HepG2 (cell line): ENCODE data around the gene AP1AR.

ENCODE experiments used
- CREB3 ChIP-seq: sonication (generic); formaldehyde crosslinking; IDR thresholded peaks from 2 replicates; pipeline ENCODE4 v1.5.0; 2020; ENCODE audit warnings: missing genetic modification reagents
- CTCF ChIP-seq: sonication (generic); formaldehyde crosslinking; IDR thresholded peaks from 2 replicates; pipeline ENCODE4 v1.5.0; 2020; ENCODE audit warnings: mild to moderate bottlenecking, missing genetic modification reagents, moderate library complexity
- EZH2 ChIP-seq: conservative IDR thresholded peaks from 2 replicates; pipeline ENCODE4 v1.6.1; 2012; ENCODE audit warnings: mild to moderate bottlenecking, low read depth, low read length, moderate library complexity
- PAXIP1 ChIP-seq: sonication (generic); formaldehyde crosslinking; conservative IDR thresholded peaks from 2 replicates; pipeline ENCODE4 v1.4.0; 2020; ENCODE audit warnings: mild to moderate bottlenecking, missing genetic modification reagents, moderate library complexity
- TF ChIP-seq, protein P1 (sequence below): IDR thresholded peaks from 2 replicates; pipeline ENCODE4 v1.6.1; 2016; ENCODE audit warnings: control low read depth
- TF ChIP-seq, protein P2 (sequence below): sonication (generic); formaldehyde crosslinking; IDR thresholded peaks from 2 replicates; pipeline ENCODE4 v1.4.0; 2020; ENCODE audit warnings: missing genetic modification reagents

GRCh38 chr4:112203593-112203992 is 28.0 kb upstream of the AP1AR start:
- TF ChIP-seq, protein P1, sequence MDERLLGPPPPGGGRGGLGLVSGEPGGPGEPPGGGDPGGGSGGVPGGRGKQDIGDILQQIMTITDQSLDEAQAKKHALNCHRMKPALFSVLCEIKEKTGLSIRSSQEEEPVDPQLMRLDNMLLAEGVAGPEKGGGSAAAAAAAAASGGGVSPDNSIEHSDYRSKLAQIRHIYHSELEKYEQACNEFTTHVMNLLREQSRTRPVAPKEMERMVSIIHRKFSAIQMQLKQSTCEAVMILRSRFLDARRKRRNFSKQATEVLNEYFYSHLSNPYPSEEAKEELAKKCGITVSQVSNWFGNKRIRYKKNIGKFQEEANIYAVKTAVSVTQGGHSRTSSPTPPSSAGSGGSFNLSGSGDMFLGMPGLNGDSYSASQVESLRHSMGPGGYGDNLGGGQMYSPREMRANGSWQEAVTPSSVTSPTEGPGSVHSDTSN: no peak
- TF ChIP-seq CREB3: no peak
- no peak for TF ChIP-seq CTCF
- TF ChIP-seq, protein P2, sequence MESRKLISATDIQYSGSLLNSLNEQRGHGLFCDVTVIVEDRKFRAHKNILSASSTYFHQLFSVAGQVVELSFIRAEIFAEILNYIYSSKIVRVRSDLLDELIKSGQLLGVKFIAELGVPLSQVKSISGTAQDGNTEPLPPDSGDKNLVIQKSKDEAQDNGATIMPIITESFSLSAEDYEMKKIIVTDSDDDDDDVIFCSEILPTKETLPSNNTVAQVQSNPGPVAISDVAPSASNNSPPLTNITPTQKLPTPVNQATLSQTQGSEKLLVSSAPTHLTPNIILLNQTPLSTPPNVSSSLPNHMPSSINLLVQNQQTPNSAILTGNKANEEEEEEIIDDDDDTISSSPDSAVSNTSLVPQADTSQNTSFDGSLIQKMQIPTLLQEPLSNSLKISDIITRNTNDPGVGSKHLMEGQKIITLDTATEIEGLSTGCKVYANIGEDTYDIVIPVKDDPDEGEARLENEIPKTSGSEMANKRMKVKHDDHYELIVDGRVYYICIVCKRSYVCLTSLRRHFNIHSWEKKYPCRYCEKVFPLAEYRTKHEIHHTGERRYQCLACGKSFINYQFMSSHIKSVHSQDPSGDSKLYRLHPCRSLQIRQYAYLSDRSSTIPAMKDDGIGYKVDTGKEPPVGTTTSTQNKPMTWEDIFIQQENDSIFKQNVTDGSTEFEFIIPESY (CRISPR knock-in tag): no peak
- peak; percentile 77 for TF ChIP-seq PAXIP1 (CRISPR knock-in tag)
- no peak for TF ChIP-seq EZH2
